MM.1S (cell line): ENCODE results near the gene FAM120A.

ENCODE experiments used
- EZH2 ChIP-seq: fragments of 300-600 bp; sonication (generic); optimal IDR thresholded peaks from 2 replicates; pipeline ENCODE3; 2017; ENCODE audit warnings: low read depth, mild to moderate bottlenecking, antibody characterized with exemption, low read length, mixed read lengths
- TF ChIP-seq, protein P1 (sequence below): fragments of 300-600 bp; sonication (generic); IDR thresholded peaks from 2 replicates; pipeline ENCODE4 v1.5.1; 2016; ENCODE audit warnings: antibody characterized with exemption, low read length, mixed read lengths

DNA sequence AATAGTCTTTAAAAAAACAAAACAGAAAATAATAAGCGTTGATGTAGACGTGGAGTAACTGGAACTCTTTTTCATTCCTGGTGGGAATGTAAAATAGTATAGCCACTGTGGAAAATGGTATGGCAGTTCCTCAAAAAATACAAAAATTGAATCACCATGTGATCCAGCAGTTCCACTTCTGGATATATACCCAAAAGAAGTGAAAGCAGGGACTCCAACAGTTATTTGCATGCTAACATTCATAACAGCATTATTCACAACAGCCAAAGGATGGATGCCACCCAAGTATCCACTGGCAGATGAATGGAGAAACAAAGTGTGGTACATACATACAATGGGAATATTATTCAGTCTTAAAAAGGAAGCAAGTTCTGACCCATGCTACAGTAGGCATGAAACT is 120.7 kb downstream of the FAM120A start:
- TF ChIP-seq, protein P1, sequence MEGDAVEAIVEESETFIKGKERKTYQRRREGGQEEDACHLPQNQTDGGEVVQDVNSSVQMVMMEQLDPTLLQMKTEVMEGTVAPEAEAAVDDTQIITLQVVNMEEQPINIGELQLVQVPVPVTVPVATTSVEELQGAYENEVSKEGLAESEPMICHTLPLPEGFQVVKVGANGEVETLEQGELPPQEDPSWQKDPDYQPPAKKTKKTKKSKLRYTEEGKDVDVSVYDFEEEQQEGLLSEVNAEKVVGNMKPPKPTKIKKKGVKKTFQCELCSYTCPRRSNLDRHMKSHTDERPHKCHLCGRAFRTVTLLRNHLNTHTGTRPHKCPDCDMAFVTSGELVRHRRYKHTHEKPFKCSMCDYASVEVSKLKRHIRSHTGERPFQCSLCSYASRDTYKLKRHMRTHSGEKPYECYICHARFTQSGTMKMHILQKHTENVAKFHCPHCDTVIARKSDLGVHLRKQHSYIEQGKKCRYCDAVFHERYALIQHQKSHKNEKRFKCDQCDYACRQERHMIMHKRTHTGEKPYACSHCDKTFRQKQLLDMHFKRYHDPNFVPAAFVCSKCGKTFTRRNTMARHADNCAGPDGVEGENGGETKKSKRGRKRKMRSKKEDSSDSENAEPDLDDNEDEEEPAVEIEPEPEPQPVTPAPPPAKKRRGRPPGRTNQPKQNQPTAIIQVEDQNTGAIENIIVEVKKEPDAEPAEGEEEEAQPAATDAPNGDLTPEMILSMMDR: no peak
- no peak for TF ChIP-seq EZH2
